NOMO-1 treated with dmso at 0.1 percent for 144 hours (cell line): ENCODE results near the gene CSE1L.
"Not testable (repeated sequence)": the region's sequence is repeated elsewhere in the genome, so short reads cannot be mapped to it uniquely, and the experiment has no call there.

Experiments
- DNase-seq: peaks from one replicate; lab custom pipeline; 2025; ENCODE audit not compliant: unreplicated experiment; lab: John Stamatoyannopoulos, UW

The CSE1L gene

GRCh38 chr20:49054056-49054643 lies 8.0 kb downstream of the CSE1L start:
- no peak for DNase-seq

- DNase-seq = no peak
Measured at GRCh38 chr20:49063279-49063678, 17.2 kb downstream of the CSE1L start.

DNA sequence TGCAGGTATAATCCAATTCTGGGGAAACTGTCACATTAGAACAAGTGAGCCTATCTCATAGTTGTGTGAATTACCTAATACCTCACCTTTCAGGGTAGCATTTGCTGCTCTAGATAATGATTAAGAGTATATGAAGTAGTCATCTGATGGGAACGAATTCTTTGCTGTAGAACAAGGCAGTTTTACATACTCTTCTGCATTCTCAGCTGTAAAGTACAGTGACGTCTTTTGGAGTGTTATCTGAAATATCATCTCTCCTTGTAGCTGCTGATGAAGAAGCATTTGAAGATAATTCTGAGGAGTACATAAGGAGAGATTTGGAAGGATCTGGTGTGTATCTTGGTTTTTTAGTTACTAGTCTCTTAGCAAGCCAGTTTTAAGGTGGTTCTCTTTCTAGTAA lies 28.4 kb downstream of the CSE1L start:
- no peak for DNase-seq

GRCh38 chr20:49078310-49078709 lies 32.2 kb downstream of the CSE1L start:
- no peak for DNase-seq

DNA sequence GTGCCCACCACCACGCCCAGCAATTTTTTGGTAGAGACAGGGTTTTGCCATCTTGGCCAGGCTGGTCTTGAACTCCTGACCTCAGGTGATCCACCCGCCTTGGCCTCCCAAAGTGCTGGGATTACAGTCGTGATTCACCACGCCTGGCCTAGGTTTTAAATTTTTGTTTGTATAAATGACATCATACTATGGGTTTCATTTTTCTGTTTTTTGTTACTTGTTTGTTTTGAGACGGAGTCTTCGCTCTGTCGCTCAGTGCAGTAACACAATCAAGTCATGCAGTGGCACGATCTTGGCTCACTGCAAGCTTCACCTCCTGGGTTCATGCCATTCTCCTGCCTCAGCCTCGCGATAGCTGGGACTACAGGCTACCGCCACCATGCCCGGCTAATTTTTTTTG lies 36.2 kb downstream of the CSE1L start:
- DNase-seq = not testable (repeated sequence)

GRCh38 chr20:49091104-49091503 lies 45.0 kb downstream of the CSE1L start:
- no peak for DNase-seq

DNA sequence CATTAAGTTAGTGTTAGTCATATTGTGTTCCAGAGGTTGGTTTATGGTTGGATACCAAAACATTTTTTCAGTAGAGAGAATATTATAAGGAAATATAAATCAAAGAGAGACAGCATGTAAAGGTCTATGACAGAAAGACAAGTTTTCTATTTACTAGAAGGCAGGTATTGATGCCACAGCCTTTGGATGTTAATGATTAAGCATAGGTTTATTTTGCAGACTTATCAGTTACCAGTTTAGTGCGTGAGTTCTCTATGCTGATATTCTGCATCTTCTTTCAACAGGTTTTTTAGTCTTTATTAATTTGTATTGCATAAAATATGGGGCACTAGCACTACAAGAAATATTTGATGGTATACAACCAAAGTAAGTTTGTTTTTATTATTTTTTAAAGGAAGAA lies 45.6 kb downstream of the CSE1L start:
- DNase-seq = no peak

DNA sequence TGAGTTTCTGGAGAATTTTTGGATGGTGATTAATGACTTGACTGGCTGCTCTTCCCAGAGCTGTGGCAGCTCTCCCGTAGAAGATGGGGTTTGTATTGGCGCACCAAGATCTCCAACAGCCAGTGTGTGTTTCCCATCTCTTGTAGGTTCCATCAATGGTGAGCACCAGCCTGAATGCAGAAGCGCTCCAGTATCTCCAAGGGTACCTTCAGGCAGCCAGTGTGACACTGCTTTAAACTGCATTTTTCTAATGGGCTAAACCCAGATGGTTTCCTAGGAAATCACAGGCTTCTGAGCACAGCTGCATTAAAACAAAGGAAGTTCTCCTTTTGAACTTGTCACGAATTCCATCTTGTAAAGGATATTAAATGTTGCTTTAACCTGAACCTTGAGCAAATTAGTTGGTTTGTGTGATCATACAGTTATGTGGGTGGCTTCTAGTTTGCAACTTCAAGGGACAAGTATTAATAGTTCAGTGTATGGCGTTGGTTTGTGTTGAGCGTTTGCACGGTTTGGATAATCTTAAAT lies 50.2 kb downstream of the CSE1L start:
- no peak for DNase-seq

DNA sequence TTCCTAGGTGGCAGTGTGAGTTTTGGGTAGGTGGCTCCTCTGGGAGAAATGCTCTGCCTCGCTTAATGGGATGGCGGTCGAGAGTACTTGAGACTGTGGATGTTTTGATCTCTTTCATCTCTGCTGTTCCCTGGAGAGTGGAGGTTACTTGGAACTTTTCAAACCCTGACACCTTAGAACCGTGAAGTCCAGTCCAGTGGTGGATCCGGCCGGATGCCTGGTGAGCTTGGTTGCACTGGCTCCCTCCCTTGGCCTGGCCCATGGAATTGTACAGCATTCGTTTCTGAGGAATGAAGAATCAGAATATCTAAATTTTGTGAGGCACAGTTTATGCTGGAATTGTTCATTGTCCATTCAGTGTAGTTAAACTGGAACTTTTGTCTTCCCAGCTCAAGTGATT lies 51.0 kb downstream of the CSE1L start:
- no peak for DNase-seq

DNA sequence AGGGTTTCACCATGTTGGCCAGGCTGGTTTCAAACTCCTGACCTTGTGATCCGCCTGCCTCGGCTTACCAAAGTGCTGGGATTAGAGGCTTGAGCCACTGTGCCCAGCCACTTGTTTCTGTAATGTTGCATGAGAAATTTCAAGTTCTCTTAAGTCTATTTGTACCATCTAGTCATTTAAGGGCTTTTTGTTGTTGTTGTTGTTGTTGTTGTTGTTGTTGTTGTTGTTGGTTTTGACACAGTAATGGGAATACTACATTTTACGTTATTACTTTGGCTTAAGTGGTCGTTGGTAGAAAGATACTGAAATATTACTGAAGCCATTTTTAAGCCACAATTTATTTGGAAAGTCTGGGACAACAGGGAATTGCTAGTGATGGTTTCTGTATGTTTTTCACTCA lies 52.0 kb downstream of the CSE1L start:
- DNase-seq = no peak

- no peak for DNase-seq
Measured at GRCh38 chr20:49099011-49099410, 52.9 kb downstream of the CSE1L start.

DNA sequence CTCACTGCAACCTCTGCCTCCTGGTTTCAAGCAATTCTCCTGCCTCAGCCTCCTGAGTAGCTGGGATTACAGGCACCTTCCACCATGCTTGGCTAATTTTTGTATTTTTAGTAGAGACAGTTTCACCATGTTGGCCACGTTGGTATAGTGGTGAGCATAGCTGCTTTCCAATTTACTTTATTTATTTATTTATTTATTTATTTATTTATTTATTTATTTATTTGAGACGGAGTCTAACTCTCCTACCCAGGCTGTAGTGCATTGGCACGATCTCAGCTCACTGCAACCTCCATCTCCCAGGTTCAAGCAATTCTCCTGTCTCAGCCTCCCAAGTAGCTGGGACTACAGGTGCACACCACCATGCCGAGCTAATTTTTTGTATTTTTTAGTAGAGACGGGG lies 54.2 kb downstream of the CSE1L start:
- DNase-seq = not testable (repeated sequence)

- peak; percentile 28 for DNase-seq
Measured at GRCh38 chr20:49100972-49101371, 54.9 kb downstream of the CSE1L start.

GRCh38 chr20:49103019-49103418 lies 56.9 kb downstream of the CSE1L start:
- no peak for DNase-seq

DNA sequence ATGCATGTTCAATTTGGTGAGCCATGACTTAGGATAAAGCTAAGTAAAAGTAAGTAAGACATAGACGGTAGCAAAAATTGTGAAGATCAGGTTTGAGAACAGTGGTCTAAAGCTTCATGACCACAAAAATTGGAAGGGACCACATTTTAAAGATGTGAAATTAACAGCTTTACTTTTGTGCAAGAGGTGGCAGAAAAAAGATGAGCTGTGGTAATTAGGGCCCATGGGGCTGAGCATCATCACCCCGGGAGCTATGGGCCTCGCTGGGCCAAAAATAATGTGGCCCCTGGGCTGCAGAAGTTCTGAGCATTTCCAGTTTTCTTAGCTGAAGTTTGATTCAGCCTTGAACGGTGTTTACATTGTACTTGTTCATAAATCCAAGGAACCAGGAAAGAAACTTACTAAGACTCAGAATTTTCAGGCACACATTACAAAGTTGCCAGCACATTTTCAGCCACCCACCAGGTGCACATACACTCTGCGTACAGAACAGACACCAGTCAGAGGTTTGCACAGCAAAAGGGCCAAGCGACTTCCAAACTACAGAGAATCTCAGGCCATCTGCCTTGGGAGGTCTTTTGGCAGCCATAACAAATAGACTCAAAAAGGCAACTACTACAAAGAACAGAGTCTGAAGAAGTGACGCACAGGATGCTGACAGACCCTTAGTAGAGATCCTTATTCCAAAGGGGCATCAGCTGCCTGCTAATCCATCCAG lies 57.7 kb downstream of the CSE1L start:
- DNase-seq = no peak

GRCh38 chr20:49104365-49104648 lies 58.2 kb downstream of the CSE1L start:
- no peak for DNase-seq

- DNase-seq = not testable (repeated sequence)
Measured at GRCh38 chr20:49104979-49105547, 59.0 kb downstream of the CSE1L start.

DNA sequence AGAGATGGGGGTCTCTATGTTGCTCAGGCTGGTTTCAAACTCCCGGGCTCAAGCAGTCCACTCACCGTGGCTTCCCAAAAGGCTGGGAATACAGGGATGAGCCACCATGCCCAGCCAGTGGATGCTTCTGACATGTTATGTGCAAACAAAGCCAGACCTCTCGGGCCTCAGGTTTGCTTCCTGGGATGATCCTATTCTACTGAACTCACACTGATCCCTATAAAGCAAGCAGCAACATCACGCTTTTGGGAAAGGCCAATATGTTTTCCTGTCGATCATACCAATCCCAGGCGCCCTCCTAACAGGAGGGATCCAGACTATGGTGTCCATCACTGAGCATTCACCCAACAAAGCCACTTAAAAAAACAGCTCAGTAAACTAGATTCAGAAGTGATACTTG lies 60.2 kb downstream of the CSE1L start:
- DNase-seq = no peak

DNA sequence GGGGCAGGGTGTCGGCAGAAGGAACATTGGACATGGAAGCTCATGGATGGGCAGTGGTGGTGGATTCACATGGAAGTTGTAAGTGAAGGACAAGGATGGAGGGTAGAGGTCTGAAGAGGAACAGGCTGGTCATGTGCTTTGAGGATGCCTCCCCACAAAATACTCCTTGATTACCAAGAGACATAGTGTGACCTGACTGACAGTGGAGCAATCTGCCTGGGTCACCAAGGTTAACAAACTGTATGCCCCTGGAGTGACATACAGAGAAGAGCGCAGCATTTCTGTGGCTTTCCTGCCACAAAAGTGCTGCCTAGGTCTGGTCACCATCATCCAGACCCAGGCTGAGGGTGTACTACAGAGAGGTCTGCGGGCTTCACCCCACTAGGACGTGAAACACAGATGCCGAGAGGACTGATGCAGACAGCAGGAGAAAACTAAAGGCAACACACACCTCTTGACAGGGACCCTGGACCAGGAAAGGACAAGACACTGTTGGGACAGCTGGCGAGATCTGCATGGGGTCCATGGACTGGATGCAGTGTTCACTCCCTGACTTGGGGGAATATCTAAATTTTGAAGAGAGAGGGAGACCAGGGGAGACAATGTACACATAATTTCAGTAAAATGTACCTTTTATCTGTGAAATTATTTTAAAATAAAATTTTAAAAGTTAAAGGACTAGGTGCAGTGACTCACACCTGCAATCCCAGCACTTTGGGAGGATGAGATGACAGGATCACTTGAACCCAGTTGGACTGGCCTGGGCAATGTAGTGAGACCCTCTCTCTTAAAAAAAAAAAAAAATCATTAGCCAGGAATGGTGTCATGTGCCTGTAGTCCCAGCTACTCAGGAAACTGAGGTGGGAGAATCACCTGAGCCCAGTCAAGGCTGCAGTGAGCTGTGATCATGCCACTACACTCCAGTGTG lies 64.9 kb downstream of the CSE1L start:
- DNase-seq = no peak

GRCh38 chr20:49112596-49113274 lies 66.6 kb downstream of the CSE1L start:
- DNase-seq = no peak

- DNase-seq = no peak
Measured at GRCh38 chr20:49115564-49115963, 69.5 kb downstream of the CSE1L start.
